Neuronal stem cell (in vitro differentiated cells): Measurements from ENCODE around the gene TPPP.

Experiments
- DNase-seq: peaks from one replicate; pipeline ENCODE4 v3.0.0-alpha.2; 2013; ENCODE audit warnings: low spot score
- H2AFZ ChIP-seq: one replicate; pipeline ENCODE4 v1.6.1; 2013; ENCODE audit warnings: mild to moderate bottlenecking, low read length, inconsistent platforms
- H2AK5ac ChIP-seq: 2 replicates; pipeline ENCODE4 v1.6.1; 2013; ENCODE audit warnings: low read depth, mild to moderate bottlenecking, inconsistent platforms, low read length, moderate library complexity, mixed read lengths
- H2BK120ac ChIP-seq: 2 replicates; pipeline ENCODE4 v1.6.1; 2013; ENCODE audit warnings: low read depth, mild to moderate bottlenecking, inconsistent platforms, low read length, moderate library complexity, mixed read lengths
- H2BK12ac ChIP-seq: one replicate; pipeline ENCODE4 v1.6.1; 2013; ENCODE audit warnings: low read length, inconsistent platforms
- H2BK15ac ChIP-seq: 2 replicates; pipeline ENCODE4 v1.6.1; 2013; ENCODE audit warnings: mild to moderate bottlenecking, low read length, inconsistent platforms, mixed read lengths
- H2BK5ac ChIP-seq: one replicate; pipeline ENCODE4 v1.6.1; 2013; ENCODE audit warnings: inconsistent platforms, mild to moderate bottlenecking, low read length, moderate library complexity
- H3K14ac ChIP-seq: one replicate; pipeline ENCODE4 v1.6.1; 2013; ENCODE audit warnings: low read length, inconsistent platforms
- H3K18ac ChIP-seq: 2 replicates; pipeline ENCODE4 v1.6.1; 2013; ENCODE audit warnings: low read length, inconsistent platforms
- H3K23ac ChIP-seq: 2 replicates; pipeline ENCODE4 v1.6.1; 2013; ENCODE audit warnings: low read depth, mild to moderate bottlenecking, mixed read lengths, low read length, inconsistent platforms; ENCODE audit not compliant: poor library complexity
- H3K27ac ChIP-seq: replicated peaks from 3 replicates; pipeline ENCODE4 v1.5.1; 2013; ENCODE audit warnings: low read length, inconsistent platforms
- H3K27me3 ChIP-seq, 3 experiments: 2 replicates each; pipeline ENCODE4 v1.6.1; 2013; ENCODE audit warnings: low read length in 3 of 3, mild to moderate bottlenecking in 2 of 3, inconsistent platforms in 1 of 3, low read depth in 1 of 3, mixed read lengths in 1 of 3, moderate library complexity in 1 of 3; ENCODE audit not compliant: control insufficient read depth in 3 of 3, insufficient read depth in 3 of 3
- H3K36me3 ChIP-seq, 2 donors: replicated peaks in 1 of 2; 2 replicates each; pipeline ENCODE4 v1.6.1; 2013; ENCODE audit warnings: low read length in 2 of 2; ENCODE audit not compliant: control insufficient read depth in 2 of 2, insufficient read depth in 2 of 2
- H3K4ac ChIP-seq: 2 replicates; pipeline ENCODE4 v1.6.1; 2013; ENCODE audit warnings: inconsistent platforms, mild to moderate bottlenecking, low read length, moderate library complexity
- H3K4me1 ChIP-seq, 2 donors: 1 replicate in 1 of 2; 2 replicates in 1 of 2; pipeline ENCODE4 v1.6.1; 2013; ENCODE audit warnings: low read length in 2 of 2, low read depth in 1 of 2; ENCODE audit not compliant: control insufficient read depth in 2 of 2, insufficient read depth in 1 of 2
- H3K4me2 ChIP-seq: one replicate; pipeline ENCODE4 v1.6.1; 2013; ENCODE audit warnings: mild to moderate bottlenecking, low read length, inconsistent platforms; ENCODE audit not compliant: insufficient read depth, poor library complexity, severe bottlenecking
- H3K4me3 ChIP-seq, 2 donors: 2 replicates each; pipeline ENCODE4 v1.5.1; 2013; ENCODE audit warnings: low read length in 2 of 2, mild to moderate bottlenecking in 2 of 2, inconsistent platforms in 1 of 2, moderate library complexity in 1 of 2
- H3K79me1 ChIP-seq: one replicate; pipeline ENCODE4 v1.6.1; 2013; ENCODE audit warnings: low read depth, mild to moderate bottlenecking, inconsistent platforms, low read length, moderate library complexity
- H3K9ac ChIP-seq: one replicate; pipeline ENCODE4 v1.6.1; 2013; ENCODE audit warnings: mild to moderate bottlenecking, low read depth, low read length, inconsistent platforms; ENCODE audit not compliant: poor library complexity
- H3K9me3 ChIP-seq, 2 donors: replicated peaks in 1 of 2; 2 replicates each; pipeline versions ENCODE3 to v1.6.1; 2013; ENCODE audit warnings: low read length in 2 of 2, mild to moderate bottlenecking in 2 of 2, inconsistent platforms in 1 of 2, low read depth in 1 of 2, mixed read lengths in 1 of 2, moderate library complexity in 1 of 2; ENCODE audit not compliant: control insufficient read depth in 2 of 2, insufficient read depth in 1 of 2
- H4K8ac ChIP-seq: one replicate; pipeline ENCODE4 v1.6.1; 2013; ENCODE audit warnings: low read depth, mild to moderate bottlenecking, inconsistent platforms, low read length, moderate library complexity
- H4K91ac ChIP-seq: one replicate; pipeline ENCODE4 v1.6.1; 2013; ENCODE audit warnings: low read length, low read depth, mild to moderate bottlenecking, inconsistent platforms; ENCODE audit not compliant: poor library complexity
- WGBS, 2 donors: extraction: QIAGEN DNeasy Blood & Tissue Kit; methylation state at CpG; one replicate each; pipeline ENCODE4 v1.1.7; 2013; ENCODE audit warnings: missing lambda C conversion rate in 2 of 2, mixed read lengths in 1 of 2; ENCODE audit not compliant: insufficient read length in 2 of 2, insufficient replicate concordance in 1 of 2; ENCODE audit errors: extremely low coverage in 2 of 2; 5-methylcytosine and 5-hydroxymethylcytosine counted together

TPPP gene

DNA sequence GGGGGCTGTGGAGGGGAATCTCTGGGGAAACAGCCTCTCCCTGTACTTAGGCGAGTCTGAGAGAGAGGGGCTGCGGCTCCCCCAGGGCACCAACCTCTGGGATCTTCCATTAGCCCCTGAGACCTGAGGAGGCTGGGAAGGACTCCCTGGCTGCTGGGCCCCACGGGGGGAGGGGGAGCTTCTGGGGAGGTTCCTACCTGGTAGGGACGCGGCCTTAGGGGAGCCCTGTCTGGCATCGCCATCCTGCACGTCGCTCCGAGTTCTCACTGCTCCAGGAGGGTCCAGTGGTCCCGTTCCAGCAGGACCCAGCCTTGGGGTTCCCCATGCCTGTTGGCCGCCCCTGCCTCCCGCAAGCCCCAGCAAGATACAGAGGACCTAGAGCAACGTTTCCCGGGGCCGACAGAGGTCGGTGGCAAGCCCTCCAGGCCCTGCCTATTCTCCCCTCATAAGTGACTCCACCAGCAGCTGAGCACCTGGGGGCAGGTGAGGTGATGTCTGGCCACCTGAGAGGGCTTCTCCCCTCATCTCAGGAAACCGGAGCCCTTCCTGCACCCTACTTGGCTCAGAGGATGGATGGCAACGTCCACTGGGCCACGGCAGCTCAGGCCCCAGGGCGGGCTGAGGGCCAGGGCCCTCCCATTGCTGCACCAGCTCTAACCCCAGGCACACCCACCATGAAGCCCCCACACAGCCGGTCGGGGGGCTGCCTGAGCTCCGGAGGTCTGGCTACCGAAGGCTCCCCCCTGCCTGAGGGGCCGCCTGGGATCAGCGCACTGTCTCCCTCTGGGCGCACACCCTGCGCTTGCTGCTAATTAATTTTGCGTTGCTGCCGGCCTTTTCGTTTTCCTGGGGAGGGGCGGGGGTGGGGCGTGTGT, 22.5 kb downstream of the TPPP start:
- no CpG with 5 or more reads among the region's 33 CpGs for WGBS, 2 donors

DNA sequence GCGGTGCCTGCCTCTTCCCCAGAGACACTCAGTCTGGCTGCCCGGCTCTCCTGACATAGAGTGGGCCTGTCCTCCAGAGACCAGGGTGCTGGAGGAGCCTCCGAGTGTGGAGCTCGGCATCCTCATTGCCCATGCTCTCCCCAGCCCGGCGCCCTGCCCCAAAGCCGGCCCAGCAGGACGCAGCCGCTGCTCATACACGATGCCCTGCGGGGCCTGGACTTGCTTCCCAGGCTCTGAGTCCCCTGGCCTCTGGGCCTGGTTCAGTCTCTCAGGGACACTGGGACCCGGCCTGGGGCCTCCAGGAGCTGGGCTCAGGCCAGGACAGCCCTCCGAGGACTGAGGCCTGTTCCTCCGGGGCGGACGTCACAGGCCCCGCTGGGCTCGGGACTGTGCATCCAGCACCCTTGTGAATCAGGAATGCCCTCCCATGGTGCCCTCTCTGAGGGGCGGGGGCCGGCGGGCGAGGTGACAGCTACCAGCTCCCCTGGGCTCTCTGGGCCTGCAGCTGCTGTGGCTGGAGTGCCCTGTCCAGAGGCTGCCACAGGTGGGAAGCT, 23.2 kb downstream of the TPPP start:
- H3K4me1 ChIP-seq, result peaks cover 20 to 33% of the 10 kb centered on the region in 2 donors
- H2BK12ac ChIP-seq, result no peak overlapping the region
- H3K9me3 ChIP-seq, result no peaks in the 10 kb centered on the region
- no peak for DNase-seq
- no CpG with 5 or more reads among the region's 22 CpGs for WGBS, 2 donors
- H3K4me2 ChIP-seq, result no peak overlapping the region
- no peaks in the 10 kb centered on the region for H3K27me3 ChIP-seq
- peaks cover 17 to 31% of the 10 kb centered on the region in 2 donors for H3K36me3 ChIP-seq
- H3K27ac ChIP-seq, result no peak overlapping the region
- H2AK5ac ChIP-seq, result peak overlapping the region; percentile 75
- H2BK15ac ChIP-seq, result no peak overlapping the region
- H2AFZ ChIP-seq, result no peak overlapping the region
- H4K8ac ChIP-seq, result no peak overlapping the region
- H2BK120ac ChIP-seq, result no peak overlapping the region
- H3K4ac ChIP-seq, result no peak overlapping the region
- peak overlapping the region; percentile 38 for H3K14ac ChIP-seq
- H4K91ac ChIP-seq, result no peak overlapping the region
- H3K79me1 ChIP-seq, result peaks cover 2% of the 10 kb centered on the region
- no peak overlapping the region for H3K9ac ChIP-seq
- H2BK5ac ChIP-seq, result no peak overlapping the region
- H3K18ac ChIP-seq, result no peak overlapping the region
- no peak overlapping the region for H3K23ac ChIP-seq
- H3K4me3 ChIP-seq, result no peak overlapping the region

More for the DNA sequence above, 22.5 kb downstream of the TPPP start:
- H2AFZ ChIP-seq, result no peak overlapping the region
- H3K27ac ChIP-seq, result no peak overlapping the region
- H2BK15ac ChIP-seq, result peak overlapping the region; percentile 49
- H2BK12ac ChIP-seq, result peak overlapping the region; percentile 22
- no peaks in the 10 kb centered on the region for H3K79me1 ChIP-seq
- peak overlapping the region; percentile 43 for H3K23ac ChIP-seq
- H3K18ac ChIP-seq, result peak overlapping the region; percentile 48
- no peaks in the 10 kb centered on the region for H3K27me3 ChIP-seq
- no peak for DNase-seq
- peak overlapping the region; percentile 66 for H2BK5ac ChIP-seq
- no peak overlapping the region for H3K4me3 ChIP-seq
- H3K9me3 ChIP-seq, result no peaks in the 10 kb centered on the region
- peak overlapping the region; percentile 56 for H3K14ac ChIP-seq
- H2BK120ac ChIP-seq, result no peak overlapping the region
- H2AK5ac ChIP-seq, result peak overlapping the region; percentile 75
- peak overlapping the region; percentile 12 for H4K91ac ChIP-seq
- peaks cover 20 to 33% of the 10 kb centered on the region in 2 donors for H3K4me1 ChIP-seq
- H3K36me3 ChIP-seq, result peaks cover 14 to 24% of the 10 kb centered on the region in 2 donors
- no peak overlapping the region for H4K8ac ChIP-seq
- no peak overlapping the region for H3K9ac ChIP-seq
- H3K4me2 ChIP-seq, result no peak overlapping the region
- no peak overlapping the region for H3K4ac ChIP-seq

DNA sequence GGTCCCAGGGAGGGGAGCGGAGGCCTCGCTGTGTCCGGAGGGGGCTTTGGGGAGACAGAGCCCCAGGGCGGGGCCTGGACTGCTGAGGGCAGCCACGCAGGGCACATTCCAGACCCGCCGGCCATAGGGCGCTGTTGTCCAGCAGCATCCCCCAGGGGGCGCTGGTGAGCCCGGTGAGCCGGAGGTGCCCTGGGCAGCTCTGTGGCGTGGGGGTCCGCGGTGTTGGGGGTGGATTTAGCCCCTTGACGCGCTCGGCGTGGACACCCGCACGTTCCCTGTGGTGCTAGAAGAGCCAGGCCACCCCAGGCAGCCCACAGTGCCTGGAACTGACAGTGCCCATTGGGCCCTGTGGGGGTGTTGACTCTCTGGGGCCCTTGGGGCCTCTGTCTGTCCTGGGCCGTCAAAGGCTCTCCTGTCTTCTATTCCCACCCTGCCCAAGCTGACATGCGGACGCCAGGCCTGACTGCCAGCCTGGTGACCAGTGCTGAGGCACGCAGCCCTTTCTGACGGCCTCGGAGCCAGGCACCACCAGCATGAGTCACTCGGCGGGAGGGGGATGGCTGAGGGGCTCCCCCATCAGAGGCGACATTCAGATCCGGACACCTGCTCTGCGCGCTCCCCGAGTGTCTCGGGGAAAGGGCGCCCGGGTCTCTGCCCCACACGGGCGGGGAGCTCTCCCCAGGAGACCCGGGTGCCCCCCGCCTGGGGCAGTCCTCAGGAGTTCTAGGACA, 23.9 kb downstream of the TPPP start:
- peak overlapping the region; percentile 80 for H3K18ac ChIP-seq
- H3K27me3 ChIP-seq, result no peaks in the 10 kb centered on the region
- H2BK15ac ChIP-seq, result peak overlapping the region; percentile 26
- peak overlapping the region; percentile 89 for H3K23ac ChIP-seq
- no peak overlapping the region for H2BK120ac ChIP-seq
- no peak overlapping the region for H4K91ac ChIP-seq
- DNase-seq, result peak; percentile 46
- H3K36me3 ChIP-seq, result peaks cover 22 to 38% of the 10 kb centered on the region in 2 donors
- H3K9me3 ChIP-seq, result no peaks in the 10 kb centered on the region
- H3K14ac ChIP-seq, result peak overlapping the region; percentile 63
- H2AFZ ChIP-seq, result no peak overlapping the region
- no peak overlapping the region for H3K4me2 ChIP-seq
- H4K8ac ChIP-seq, result no peak overlapping the region
- H3K4me3 ChIP-seq, result no peak overlapping the region
- no peak overlapping the region for H3K9ac ChIP-seq
- H3K4me1 ChIP-seq, result peaks cover 20 to 33% of the 10 kb centered on the region in 2 donors
- H2AK5ac ChIP-seq, result peak overlapping the region; percentile 92
- H3K79me1 ChIP-seq, result peaks cover 2% of the 10 kb centered on the region
- no peak overlapping the region for H2BK12ac ChIP-seq
- H2BK5ac ChIP-seq, result peak overlapping the region; percentile 35
- H3K4ac ChIP-seq, result no peak overlapping the region
- no CpG with 5 or more reads among the region's 40 CpGs for WGBS, 2 donors
- H3K27ac ChIP-seq, result no peak overlapping the region
